SHP77 (cell line): ENCODE data around the gene CHI3L1.

ENCODE experiments used
- DNase-seq, 2 experiments: peaks; one replicate each; lab custom pipeline; 2025; lab: John Stamatoyannopoulos, UW

Gene CHI3L1

GRCh38 chr1:203133970-203134725 lies 52.4 kb downstream of the CHI3L1 start:
- DNase-seq = no peak

DNA sequence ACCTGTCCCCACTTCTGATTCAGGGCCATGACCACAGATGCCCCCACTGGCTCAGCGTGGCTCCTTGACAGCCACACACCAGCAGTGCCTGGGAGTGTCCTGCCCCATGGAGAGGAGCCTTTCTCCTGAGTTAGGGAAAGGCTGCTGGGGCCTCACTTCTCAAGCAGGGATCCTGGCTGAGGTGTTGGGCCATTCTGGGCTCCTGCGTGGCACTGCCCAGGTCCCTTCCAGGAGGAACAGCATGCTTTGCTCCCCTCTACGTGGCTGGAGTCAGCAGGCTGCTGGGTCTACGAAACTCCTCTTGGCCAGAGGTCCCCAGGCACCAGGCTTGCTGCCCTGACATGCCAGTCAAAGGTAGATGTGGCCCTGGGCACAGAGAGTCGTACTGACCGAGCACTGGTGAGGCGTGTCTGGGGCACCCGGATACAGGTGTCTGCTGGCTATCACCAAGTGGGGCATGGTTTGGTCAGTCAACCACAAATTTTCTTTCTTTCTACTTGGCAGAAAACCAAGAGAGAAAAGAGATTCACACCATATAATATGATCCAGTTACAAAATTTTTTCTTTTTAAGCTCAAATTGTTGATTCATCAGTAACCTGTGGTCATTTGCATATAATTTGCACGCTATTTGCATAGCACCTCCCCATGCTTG lies 54.8 kb downstream of the CHI3L1 start:
- no peak for DNase-seq

DNA sequence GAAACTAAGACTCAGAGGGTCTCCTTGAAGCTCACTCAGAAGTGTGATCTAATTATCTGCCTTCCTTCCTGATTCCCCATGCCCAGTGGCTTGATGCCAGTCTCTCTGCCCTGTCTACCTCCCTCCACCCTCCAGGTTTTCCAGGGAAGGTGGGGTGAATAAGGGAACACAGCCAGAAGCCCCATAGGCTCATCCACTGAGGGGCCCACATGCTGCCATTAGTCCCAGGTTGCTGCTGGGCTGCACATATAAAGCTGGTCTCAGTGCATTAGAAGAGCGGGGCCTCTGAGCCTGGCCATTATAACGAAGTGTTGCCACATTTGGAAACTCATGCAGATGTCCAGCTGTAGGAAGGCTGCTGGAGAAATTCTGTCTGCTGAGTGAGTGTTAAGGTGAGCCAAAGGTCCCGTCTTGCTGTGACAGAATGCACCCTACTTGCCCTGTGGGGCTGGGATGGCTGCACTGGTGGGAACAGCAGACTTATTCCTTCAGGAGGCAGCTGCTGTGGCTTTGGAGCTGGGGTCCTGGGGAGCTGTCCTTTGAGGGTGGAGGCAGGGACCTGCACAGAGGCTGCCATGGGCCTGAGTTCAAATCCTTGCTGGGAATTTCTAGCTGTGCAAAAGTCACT lies 56.0 kb downstream of the CHI3L1 start:
- DNase-seq = no peak

GRCh38 chr1:203129501-203130231 lies 56.8 kb downstream of the CHI3L1 start:
- DNase-seq = no peak
